Adrenal gland (tissue), 5 donors: ENCODE results near the gene QRICH2.

Experiments used
- POLR2A ChIP-seq, 2 donors: fragments of 450-650 bp; IDR thresholded peaks; one replicate each; pipeline ENCODE4 v1.6.1; 2017; ENCODE audit warnings: antibody characterized with exemption in 2 of 2, mild to moderate bottlenecking in 2 of 2, moderate library complexity in 1 of 2
- TF ChIP-seq, protein P1 (sequence below), 6 experiments: fragments of 450-650 bp in 4 of 6; fragments of 200-600 bp in 2 of 6; sonication (generic) in 1 of 6; IDR thresholded peaks; 1 replicate in 5 of 6; 2 replicates in 1 of 6; pipeline versions ENCODE4 v1.5.1 to v1.8.0; 2016 to 2021; ENCODE audit warnings: antibody characterized with exemption in 6 of 6, mild to moderate bottlenecking in 2 of 6, moderate library complexity in 1 of 6
- donor health status: DM: no; HTN: no; CAD: no.

DNA sequence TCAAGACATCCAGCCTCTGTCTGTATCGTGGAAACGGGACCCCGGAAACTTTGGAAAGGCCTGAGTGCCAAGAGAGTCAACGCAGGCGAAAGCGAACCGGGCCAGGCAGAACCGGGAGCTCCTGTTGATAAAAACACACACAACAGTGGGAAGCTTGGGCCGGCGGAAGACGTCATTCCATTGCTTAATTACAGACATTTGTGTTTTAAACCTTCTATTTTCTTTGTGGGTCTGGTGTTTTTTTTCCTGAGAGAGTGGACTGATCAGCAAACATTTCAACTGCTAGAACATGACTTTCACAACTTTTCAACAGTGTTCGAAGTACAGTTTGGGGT, 66.9 kb downstream of the QRICH2 start:
- TF ChIP-seq, protein P1, sequence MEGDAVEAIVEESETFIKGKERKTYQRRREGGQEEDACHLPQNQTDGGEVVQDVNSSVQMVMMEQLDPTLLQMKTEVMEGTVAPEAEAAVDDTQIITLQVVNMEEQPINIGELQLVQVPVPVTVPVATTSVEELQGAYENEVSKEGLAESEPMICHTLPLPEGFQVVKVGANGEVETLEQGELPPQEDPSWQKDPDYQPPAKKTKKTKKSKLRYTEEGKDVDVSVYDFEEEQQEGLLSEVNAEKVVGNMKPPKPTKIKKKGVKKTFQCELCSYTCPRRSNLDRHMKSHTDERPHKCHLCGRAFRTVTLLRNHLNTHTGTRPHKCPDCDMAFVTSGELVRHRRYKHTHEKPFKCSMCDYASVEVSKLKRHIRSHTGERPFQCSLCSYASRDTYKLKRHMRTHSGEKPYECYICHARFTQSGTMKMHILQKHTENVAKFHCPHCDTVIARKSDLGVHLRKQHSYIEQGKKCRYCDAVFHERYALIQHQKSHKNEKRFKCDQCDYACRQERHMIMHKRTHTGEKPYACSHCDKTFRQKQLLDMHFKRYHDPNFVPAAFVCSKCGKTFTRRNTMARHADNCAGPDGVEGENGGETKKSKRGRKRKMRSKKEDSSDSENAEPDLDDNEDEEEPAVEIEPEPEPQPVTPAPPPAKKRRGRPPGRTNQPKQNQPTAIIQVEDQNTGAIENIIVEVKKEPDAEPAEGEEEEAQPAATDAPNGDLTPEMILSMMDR (IDR thresholded peaks at IDR 0.05), result no peak
- TF ChIP-seq POLR2A (IDR thresholded peaks at IDR 0.05), result no peak
